BLaER1 treated with 17β-estradiol and CSF1 and Interleukin-3, amounts not matched to agents 10 nM and 100 nM (cell line): Measurements from ENCODE around the gene GGACT.

Experiments used
- H3K27ac ChIP-seq, 11 experiments: shearing (Covaris generic); formaldehyde crosslinking; 2 replicates each; pipeline ENCODE4 v1.8.1; 2022
- H3K27me3 ChIP-seq, 11 experiments: shearing (Covaris generic); formaldehyde crosslinking; 2 replicates each; pipeline ENCODE4 v1.8.1; 2022
- H3K36me3 ChIP-seq, 11 experiments: shearing (Covaris generic); formaldehyde crosslinking; 2 replicates each; pipeline ENCODE4 v1.8.1; 2022
- H3K4me1 ChIP-seq, 10 experiments: shearing (Covaris generic); formaldehyde crosslinking; 2 replicates each; pipeline ENCODE4 v1.8.1; 2022
- H3K4me2 ChIP-seq, 11 experiments: shearing (Covaris generic); formaldehyde crosslinking; 2 replicates each; pipeline ENCODE4 v1.8.1; 2022
- H3K4me3 ChIP-seq, 10 experiments: shearing (Covaris generic); formaldehyde crosslinking; 2 replicates each; pipeline ENCODE4 v1.8.1; 2022
- H3K9ac ChIP-seq, 11 experiments: shearing (Covaris generic); formaldehyde crosslinking; 2 replicates each; pipeline ENCODE4 v1.8.1; 2022
- H3K9me3 ChIP-seq, 11 experiments: shearing (Covaris generic); formaldehyde crosslinking; replicated peaks in 1 of 11; 2 replicates each; pipeline ENCODE4 v1.8.1; 2022
- H4K20me1 ChIP-seq, 11 experiments: shearing (Covaris generic); formaldehyde crosslinking; 2 replicates each; pipeline ENCODE4 v1.8.1; 2022
- Cebpa-rat ChIP-seq, 11 experiments: shearing (Covaris generic); IDR thresholded peaks; 2 replicates each; pipeline ENCODE4 v1.8.1; 2022

GGACT gene

GRCh38 chr13:100608489-100608888 lies 19.9 kb upstream of the GGACT start:
- Histone ChIP-seq H3K4me2 (peak overlapping the region in 6 of 11 experiments; percentile 8 to 90 (median 66); a peak in 11 of 22 replicates), H3K27me3 (no peaks in the 10 kb centered on the region), H3K9ac (no peak overlapping the region), H3K4me1 (peaks cover 11 to 77% (median 21%) of the 10 kb centered on the region in 10 experiments; a peak in 19 of 20 replicates), H4K20me1 (no peaks in the 10 kb centered on the region), H3K4me3 (no peak overlapping the region), H3K9me3 (no peaks in the 10 kb centered on the region), H3K36me3 (peaks cover 0 to 88% (median 54%) of the 10 kb centered on the region in 11 experiments; a peak in 17 of 22 replicates), H3K27ac (peak overlapping the region in 3 of 11 experiments; percentile 23 to 46 (median 44); a peak in 5 of 22 replicates)
- no peak for TF ChIP-seq Cebpa-rat (IDR thresholded peaks at IDR 0.05)

- H3K9ac ChIP-seq: no peak overlapping the region
- peak overlapping the region in 2 of 11 experiments; percentile 1 to 20; a peak in 1 of 22 replicates for H3K27ac ChIP-seq
These were observed 16.5 kb upstream of the GGACT start for GRCh38 chr13:100604918-100605710.

GRCh38 chr13:100602493-100603111 lies 14.0 kb upstream of the GGACT start:
- peaks cover 0 to 27% (median 2%) of the 10 kb centered on the region in 10 experiments; a peak in 8 of 20 replicates for H3K4me1 ChIP-seq
- H3K36me3 ChIP-seq: peaks cover 0 to 37% (median 26%) of the 10 kb centered on the region in 11 experiments; a peak in 17 of 22 replicates
- no peak overlapping the region for H3K27ac ChIP-seq
- no peak overlapping the region for H3K9ac ChIP-seq
- H3K27me3 ChIP-seq: no peaks in the 10 kb centered on the region
- no peaks in the 10 kb centered on the region for H4K20me1 ChIP-seq
- H3K4me2 ChIP-seq: no peak overlapping the region
- H3K4me3 ChIP-seq: no peak overlapping the region
- no peak for TF ChIP-seq Cebpa-rat (IDR thresholded peaks at IDR 0.05)
- no peaks in the 10 kb centered on the region for H3K9me3 ChIP-seq

More at GRCh38 chr13:100604918-100605710, 16.5 kb upstream of the GGACT start:
- H3K4me1 ChIP-seq: peaks cover 3 to 52% (median 13%) of the 10 kb centered on the region in 10 experiments; a peak in 19 of 20 replicates
- no peaks in the 10 kb centered on the region for H3K9me3 ChIP-seq
- no peak for TF ChIP-seq Cebpa-rat (IDR thresholded peaks at IDR 0.05)
- no peaks in the 10 kb centered on the region for H4K20me1 ChIP-seq
- peaks cover 0 to 57% (median 43%) of the 10 kb centered on the region in 11 experiments; a peak in 17 of 22 replicates for H3K36me3 ChIP-seq
- no peak overlapping the region for H3K4me3 ChIP-seq
- peak overlapping the region in 3 of 11 experiments; percentile 4 to 59 (median 41); a peak in 4 of 22 replicates for H3K4me2 ChIP-seq
- no peaks in the 10 kb centered on the region for H3K27me3 ChIP-seq

GRCh38 chr13:100601716-100602115 lies 13.1 kb upstream of the GGACT start:
- H3K9ac ChIP-seq: no peak overlapping the region
- no peaks in the 10 kb centered on the region for H3K9me3 ChIP-seq
- peaks cover 0 to 24% (median 2%) of the 10 kb centered on the region in 10 experiments; a peak in 8 of 20 replicates for H3K4me1 ChIP-seq
- no peak for TF ChIP-seq Cebpa-rat (IDR thresholded peaks at IDR 0.05)
- H3K27me3 ChIP-seq: no peaks in the 10 kb centered on the region
- peaks cover 0 to 29% (median 18%) of the 10 kb centered on the region in 11 experiments; a peak in 15 of 22 replicates for H3K36me3 ChIP-seq
- H3K4me3 ChIP-seq: no peak overlapping the region
- H3K4me2 ChIP-seq: no peak overlapping the region
- H4K20me1 ChIP-seq: no peaks in the 10 kb centered on the region
- no peak overlapping the region for H3K27ac ChIP-seq

GRCh38 chr13:100600915-100601314 lies 12.3 kb upstream of the GGACT start:
- H3K27ac ChIP-seq: no peak overlapping the region
- H3K4me1 ChIP-seq: peaks cover 0 to 16% (median 2%) of the 10 kb centered on the region in 10 experiments; a peak in 8 of 20 replicates
- H3K9ac ChIP-seq: no peak overlapping the region

GRCh38 chr13:100600461-100600860 lies 11.9 kb upstream of the GGACT start:
- no peaks in the 10 kb centered on the region for H3K27me3 ChIP-seq
- H3K9me3 ChIP-seq: peaks cover 0 to under 1% (median 0%) of the 10 kb centered on the region in 11 experiments; a peak in 2 of 22 replicates
- no peak for TF ChIP-seq Cebpa-rat (IDR thresholded peaks at IDR 0.05)
- no peak overlapping the region for H3K4me3 ChIP-seq
- no peak overlapping the region for H3K27ac ChIP-seq
- peaks cover 0 to 11% (median 2%) of the 10 kb centered on the region in 10 experiments; a peak in 8 of 20 replicates for H3K4me1 ChIP-seq
- no peak overlapping the region for H3K9ac ChIP-seq
- no peaks in the 10 kb centered on the region for H4K20me1 ChIP-seq
- no peak overlapping the region for H3K4me2 ChIP-seq
- H3K36me3 ChIP-seq: peaks cover 0 to 16% (median 6%) of the 10 kb centered on the region in 11 experiments; a peak in 10 of 22 replicates

More at GRCh38 chr13:100600915-100601314, 12.3 kb upstream of the GGACT start:
- no peak for TF ChIP-seq Cebpa-rat (IDR thresholded peaks at IDR 0.05)
- no peaks in the 10 kb centered on the region for H3K27me3 ChIP-seq
- H3K36me3 ChIP-seq: peaks cover 0 to 21% (median 10%) of the 10 kb centered on the region in 11 experiments; a peak in 11 of 22 replicates
- H3K4me3 ChIP-seq: no peak overlapping the region
- no peaks in the 10 kb centered on the region for H3K9me3 ChIP-seq
- no peaks in the 10 kb centered on the region for H4K20me1 ChIP-seq
- H3K4me2 ChIP-seq: no peak overlapping the region

- Histone ChIP-seq H3K4me1 (0 out of 20 replicates have a peak, but pooled peaks cover 0 to under 1% (median 0%) of the 10 kb centered on the region in 10 experiments), H3K27me3 (no peaks in the 10 kb centered on the region), H3K4me3 (no peak overlapping the region), H3K4me2 (no peak overlapping the region), H3K36me3 (no peaks in the 10 kb centered on the region), H3K9me3 (peaks cover 0 to 7% (median 0%) of the 10 kb centered on the region in 11 experiments; a peak in 4 of 22 replicates), H3K9ac (no peak overlapping the region), H4K20me1 (no peaks in the 10 kb centered on the region), H3K27ac (no peak overlapping the region)
- no peak for TF ChIP-seq Cebpa-rat (IDR thresholded peaks at IDR 0.05)
These were observed 8.7 kb upstream of the GGACT start for GRCh38 chr13:100597253-100597652.

GRCh38 chr13:100596516-100596915 lies 7.9 kb upstream of the GGACT start:
- no peak overlapping the region for H3K4me3 ChIP-seq
- H3K27me3 ChIP-seq: no peaks in the 10 kb centered on the region
- no peaks in the 10 kb centered on the region for H3K4me1 ChIP-seq
- H3K27ac ChIP-seq: no peak overlapping the region
- no peak overlapping the region for H3K9ac ChIP-seq
- H3K36me3 ChIP-seq: no peaks in the 10 kb centered on the region
- H3K9me3 ChIP-seq: peaks cover 0 to 7% (median 0%) of the 10 kb centered on the region in 11 experiments; a peak in 4 of 22 replicates
- no peak for TF ChIP-seq Cebpa-rat (IDR thresholded peaks at IDR 0.05)
- H4K20me1 ChIP-seq: no peaks in the 10 kb centered on the region
- H3K4me2 ChIP-seq: no peak overlapping the region

- peaks cover 0 to 7% (median 0%) of the 10 kb centered on the region in 11 experiments; a peak in 4 of 22 replicates for H3K9me3 ChIP-seq
These were observed 6.1 kb upstream of the GGACT start for GRCh38 chr13:100594731-100595130.

More at GRCh38 chr13:100594731-100595130, 6.1 kb upstream of the GGACT start:
- Histone ChIP-seq H3K27me3 (no peaks in the 10 kb centered on the region), H3K9ac (no peak overlapping the region), H3K4me1 (no peaks in the 10 kb centered on the region), H4K20me1 (no peaks in the 10 kb centered on the region), H3K27ac (no peak overlapping the region), H3K4me3 (no peak overlapping the region), H3K36me3 (no peaks in the 10 kb centered on the region), H3K4me2 (no peak overlapping the region)
- no peak for TF ChIP-seq Cebpa-rat (IDR thresholded peaks at IDR 0.05)
